ENCODE data around the gene CDH4. TPM values are rescaled to one million over a fixed set of nuclear protein-coding genes. Genes with fewer than 3 reads are reported as not detected.

The CDH4 gene
- total and polyA plus RNA-seq, 2 donors (not counting 3 experiments of a cell fraction or from before 2014, with no cell fraction given): 0.17 to 0.51 TPM

GRCh38 chr20:61693055-61693600 is 441.1 kb downstream of the CDH4 start:
- H3K27ac ChIP-seq (ENCODE audit: insufficient read depth, low read depth, low read length): no peak overlapping the region
- dilution Hi-C loops (cut with MboI; ENCODE audit: extremely low pct_ligation_motif_present, low sequenced_read_pairs): no loop called here

GRCh38 chr20:61694682-61695081 is 442.6 kb downstream of the CDH4 start:
- Histone ChIP-seq H3K9me1 (replicated peaks; ENCODE audit: control insufficient read depth, extremely low read depth, insufficient read depth, low read length) (no peaks in the 10 kb centered on the region), H3K4me3 (replicated peaks in 1 of 3; ENCODE audit: insufficient read depth in 1 of 3, low read depth in 1 of 3, low read length in 3 of 3) (no peak overlapping the region), H3K4me2 (ENCODE audit: insufficient read depth, low read length) (no peak overlapping the region), H3K9ac (replicated peaks; ENCODE audit: extremely low read depth, insufficient read depth, low read length) (no peak overlapping the region), H4K20me1 (replicated peaks; ENCODE audit: control insufficient read depth, extremely low read depth, insufficient read depth, low read length) (no peaks in the 10 kb centered on the region), H3K9me3 (replicated peaks; ENCODE audit: control insufficient read depth, insufficient read depth, low read length) (peaks cover under 1% of the 10 kb centered on the region), H3K36me3 (ENCODE audit: control insufficient read depth in 2 of 2, extremely low read depth in 1 of 2, insufficient read depth in 2 of 2, low read length in 2 of 2) (no peaks in the 10 kb centered on the region), H3K27ac (ENCODE audit: insufficient read depth, low read depth, low read length) (no peak overlapping the region), H2AFZ (ENCODE audit: low read depth, low read length) (no peak overlapping the region), H3K27me3 (ENCODE audit: control insufficient read depth in 2 of 2, insufficient read depth in 2 of 2, low read length in 2 of 2) (no peaks in the 10 kb centered on the region), H3K4me1 (ENCODE audit: control insufficient read depth, extremely low read depth, insufficient read depth, low read length) (no peaks in the 10 kb centered on the region), H3K79me2 (ENCODE audit: control insufficient read depth, insufficient read depth, low read length) (no peaks in the 10 kb centered on the region)
- DNase-seq (ENCODE audit: low read depth, low spot score) (no peak), FAIRE-seq (no peak)
- ChIA-PET CTCF (no interaction called here), POLR2A (no interaction called here)
- dilution Hi-C loops (cut with MboI; ENCODE audit: extremely low pct_ligation_motif_present, low sequenced_read_pairs): no loop called here
- BruUV-seq (replicated peaks): no TSS peak
- intact Hi-C loops (cut with micrococcal nuclease): no loop called here
- TF ChIP-seq MYC (IDR thresholded peaks at IDR 0.05; ENCODE audit: low read depth, low read length) (no peak), POLR2AphosphoS5 (IDR thresholded peaks at IDR 0.05; ENCODE audit: insufficient read depth, low read depth, low read length) (no peak), MAX (IDR thresholded peaks at IDR 0.05; ENCODE audit: insufficient read depth, insufficient read length) (no peak), EZH2 (IDR thresholded peaks at IDR 0.05; ENCODE audit: borderline replicate concordance, low read depth, low read length, severe bottlenecking) (no peak), CTCF (IDR thresholded peaks at IDR 0.05; ENCODE audit: extremely low read depth in 1 of 2, insufficient read depth in 1 of 2, low read depth in 1 of 2, low read length in 2 of 2) (no peak), FOS (IDR thresholded peaks at IDR 0.05; ENCODE audit: borderline replicate concordance, insufficient read depth, low read length) (no peak), POLR2A (IDR thresholded peaks at IDR 0.05; ENCODE audit: low read depth, low read length) (no peak), JUN (IDR thresholded peaks at IDR 0.05; ENCODE audit: borderline replicate concordance, insufficient read depth, insufficient read length, low read depth) (no peak), GATA2 (IDR thresholded peaks at IDR 0.05; ENCODE audit: insufficient read depth, insufficient read length, low read depth, low read length) (no peak)

More at GRCh38 chr20:61693055-61693600, 441.1 kb downstream of the CDH4 start:
- Histone ChIP-seq H2AFZ (ENCODE audit: low read depth, low read length) (no peak overlapping the region), H3K4me1 (ENCODE audit: control insufficient read depth, extremely low read depth, insufficient read depth, low read length) (no peaks in the 10 kb centered on the region), H3K9me1 (replicated peaks; ENCODE audit: control insufficient read depth, extremely low read depth, insufficient read depth, low read length) (no peaks in the 10 kb centered on the region), H3K4me2 (ENCODE audit: insufficient read depth, low read length) (no peak overlapping the region), H3K9me3 (replicated peaks; ENCODE audit: control insufficient read depth, insufficient read depth, low read length) (peaks cover 2% of the 10 kb centered on the region), H3K27me3 (ENCODE audit: control insufficient read depth in 2 of 2, insufficient read depth in 2 of 2, low read length in 2 of 2) (no peaks in the 10 kb centered on the region), H3K4me3 (replicated peaks in 1 of 3; ENCODE audit: insufficient read depth in 1 of 3, low read depth in 1 of 3, low read length in 3 of 3) (no peak overlapping the region), H3K79me2 (ENCODE audit: control insufficient read depth, insufficient read depth, low read length) (no peaks in the 10 kb centered on the region), H4K20me1 (replicated peaks; ENCODE audit: control insufficient read depth, extremely low read depth, insufficient read depth, low read length) (no peaks in the 10 kb centered on the region), H3K9ac (replicated peaks; ENCODE audit: extremely low read depth, insufficient read depth, low read length) (no peak overlapping the region), H3K36me3 (ENCODE audit: control insufficient read depth in 2 of 2, extremely low read depth in 1 of 2, insufficient read depth in 2 of 2, low read length in 2 of 2) (no peaks in the 10 kb centered on the region)
- FAIRE-seq: no peak
- BruUV-seq (replicated peaks): no TSS peak
- DNase-seq (ENCODE audit: low read depth, low spot score): no peak
- no peak for TF ChIP-seq JUN (IDR thresholded peaks at IDR 0.05; ENCODE audit: borderline replicate concordance, insufficient read depth, insufficient read length, low read depth)
- intact Hi-C loops (cut with micrococcal nuclease): no loop called here
- ChIA-PET POLR2A (no interaction called here), CTCF (no interaction called here)

All from endothelial cell of umbilical vein (primary cell).